K562 (cell line): Measurements from ENCODE around the gene TCF4. TPM values are rescaled to one million over a fixed set of nuclear protein-coding genes. Genes with fewer than 3 reads are reported as not detected.

Source experiments
- ATAC-seq: fragments of 200-7000 bp; cut with Tn5 transposase; 3 replicates; pipeline ENCODE4 v1.9.1; 2020; ENCODE audit warnings: moderate library complexity
- BruUV-seq: library from RNA; stranded (reverse); fragments of 400-500 nt; replicated peaks from 2 replicates; lab custom pipeline; 2021; lab: Mats Ljungman, UMichigan
- CTCF ChIA-PET: fragments of 300-600 bp; formaldehyde crosslinking; extraction: SDS; loops from one replicate; lab custom pipeline; 2021; ENCODE audit warnings: low intra/inter-chr PET ratio; lab: Yijun Ruan, JAX
- POLR2A ChIA-PET: fragments of 300-600, 350-650 bp; sonication (Branson Sonifier 250); formaldehyde crosslinking; extraction: SDS; loops from one replicate; lab custom pipeline; 2021; ENCODE audit warnings: antibody characterized with exemption, inconsistent platforms; lab: Yijun Ruan, JAX
- DNase-seq, 4 experiments: peaks; one replicate each; pipeline versions ENCODE4 v3.0.0 to v3.0.0-alpha.2; 2011 to 2018; ENCODE audit warnings: low spot score in 3 of 4, mixed read lengths in 3 of 4; ENCODE audit errors: extremely low read depth in 1 of 4
- FAIRE-seq: peaks from 2 replicates; lab custom pipeline; 2011; peaks lifted over from hg19 to GRCh38; lab: Jason Lieb, UNC
- H2AFZ ChIP-seq: 2 replicates; pipeline ENCODE4 v1.6.0; 2011; ENCODE audit warnings: low read depth, low read length, control low read depth, inconsistent platforms
- H3K27ac ChIP-seq: fragments of 200-600 bp; 3 replicates; pipeline ENCODE4 v1.8.0; 2011; ENCODE audit warnings: low read depth, mild to moderate bottlenecking, control low read depth, inconsistent platforms, low read length, moderate library complexity, mixed read lengths; ENCODE audit errors: extremely low read depth
- H3K27me3 ChIP-seq, 2 experiments: fragments of 300-600 bp in 1 of 2; 2 replicates in 1 of 2; 3 replicates in 1 of 2; pipeline versions ENCODE4 v1.6.0 to v1.8.0; 2011; ENCODE audit warnings: inconsistent platforms in 2 of 2, low read length in 2 of 2, mild to moderate bottlenecking in 1 of 2, mixed read lengths in 1 of 2, moderate library complexity in 1 of 2; ENCODE audit not compliant: control insufficient read depth in 2 of 2, insufficient read depth in 2 of 2
- H3K36me3 ChIP-seq: fragments of 300-600 bp; 3 replicates; pipeline ENCODE4 v1.8.0; 2011; ENCODE audit warnings: mild to moderate bottlenecking, low read length, inconsistent platforms; ENCODE audit not compliant: control insufficient read depth, insufficient read depth
- H3K4me1 ChIP-seq, 2 experiments: fragments of 200-600 bp in 1 of 2; replicated peaks in 1 of 2; 2 replicates in 1 of 2; 3 replicates in 1 of 2; pipeline versions ENCODE4 v1.5.1 to v1.8.0; 2011; ENCODE audit warnings: inconsistent platforms in 2 of 2, low read length in 2 of 2, mild to moderate bottlenecking in 1 of 2, mixed read lengths in 1 of 2, moderate library complexity in 1 of 2; ENCODE audit not compliant: control insufficient read depth in 2 of 2, insufficient read depth in 2 of 2
- H3K4me2 ChIP-seq: 2 replicates; pipeline ENCODE4 v1.6.1; 2011; ENCODE audit warnings: low read length, control low read depth, inconsistent platforms, mixed read lengths; ENCODE audit not compliant: insufficient read depth
- H3K4me3 ChIP-seq: fragments of 200-600 bp; sonication (generic), shearing (Covaris generic); 2 replicates; pipeline ENCODE4 v1.5.1; 2016; ENCODE audit warnings: control low read depth, inconsistent platforms
- H3K79me2 ChIP-seq: fragments of 200-600 bp; 3 replicates; pipeline ENCODE4 v1.8.0; 2011; ENCODE audit warnings: low read length, inconsistent platforms; ENCODE audit not compliant: control insufficient read depth, insufficient read depth
- H3K9ac ChIP-seq, 2 experiments: 2 replicates each; pipeline versions ENCODE4 v1.6.0 to v1.6.1; 2011; ENCODE audit warnings: low read depth in 2 of 2, low read length in 2 of 2, control low read depth in 1 of 2, inconsistent platforms in 1 of 2, mild to moderate bottlenecking in 1 of 2, mixed read lengths in 1 of 2; ENCODE audit not compliant: insufficient read depth in 1 of 2
- H3K9me1 ChIP-seq: one replicate; pipeline ENCODE4 v1.6.0; 2011; ENCODE audit warnings: inconsistent platforms, mild to moderate bottlenecking, low read length, moderate library complexity; ENCODE audit not compliant: control insufficient read depth, insufficient read depth
- H3K9me3 ChIP-seq: replicated peaks from 2 replicates; pipeline ENCODE4 v1.5.1; 2011; ENCODE audit warnings: low read depth, low read length, inconsistent platforms; ENCODE audit not compliant: control insufficient read depth, insufficient read depth
- H4K20me1 ChIP-seq: replicated peaks from 2 replicates; pipeline ENCODE4 v1.6.1; 2011; ENCODE audit warnings: low read length, inconsistent platforms, mixed read lengths; ENCODE audit not compliant: control insufficient read depth, insufficient read depth
- GABPA ChIP-seq: fragments of 200-800 bp; sonication (Bioruptor generic); conservative IDR thresholded peaks from 2 replicates; pipeline ENCODE4 v1.6.1; 2016; ENCODE audit warnings: low read depth, missing genetic modification characterization, missing compliant biosample characterization
- HEY1 ChIP-seq: fragments of 250-450 bp; sonication (Bioruptor Pico); IDR thresholded peaks from 2 replicates; pipeline ENCODE4 v1.5.0; 2020; ENCODE audit warnings: mild to moderate bottlenecking, moderate library complexity, borderline replicate concordance
- JUND ChIP-seq, 2 experiments: IDR thresholded peaks; 2 replicates in 1 of 2; 3 replicates in 1 of 2; pipeline ENCODE4 v1.6.1; 2011; ENCODE audit warnings: borderline replicate concordance in 2 of 2, low read depth in 2 of 2, low read length in 2 of 2, improper control_type of control experiment in 1 of 2, missing biosample characterization in 1 of 2, missing genetic modification characterization in 1 of 2, missing genetic modification reagents in 1 of 2
- RBM22 ChIP-seq: fragments of 200-400 bp; formaldehyde crosslinking; IDR thresholded peaks from 2 replicates; pipeline ENCODE4 v1.6.1; 2018; ENCODE audit warnings: low read length, low read depth; ENCODE audit not compliant: poor library complexity, severe bottlenecking
- RNF2 ChIP-seq: sonication (generic); IDR thresholded peaks from 2 replicates; pipeline ENCODE4 v1.6.1; 2016
- SPI1 ChIP-seq: IDR thresholded peaks from 2 replicates; pipeline ENCODE4 v1.6.1; 2011; ENCODE audit warnings: low read depth, low read length, control low read depth, borderline replicate concordance
- SUPT5H ChIP-seq: fragments of 450-650 bp; IDR thresholded peaks from 2 replicates; pipeline ENCODE4 v1.6.1; 2016
- TFAM ChIP-seq: fragments of 250-450 bp; sonication (Bioruptor Pico); conservative IDR thresholded peaks from 2 replicates; pipeline ENCODE4 v1.5.0; 2021; ENCODE audit warnings: mild to moderate bottlenecking, moderate library complexity
- WGBS: fragments of 100-300 bp; shearing (Covaris generic); methylation state at CpG from one replicate; pipeline ENCODE4 v1.1.6; 2016; ENCODE audit warnings: low coverage, mixed read lengths; ENCODE audit not compliant: insufficient coverage; ENCODE audit errors: missing lambda C conversion rate; 5-methylcytosine and 5-hydroxymethylcytosine counted together
- in situ Hi-C: fragments of 300-500 bp; cut with MboI; formaldehyde crosslinking; loops from 4 replicates; pipeline ENCODE4 v1.15.0; 2018; ENCODE audit warnings: inconsistent platforms, mixed read lengths
- intact Hi-C: fragments of 100-400 bp; cut with micrococcal nuclease; formaldehyde crosslinking; loops from 2 replicates; pipeline ENCODE4 v1.14.2; 2022
- polyA plus RNA-seq, 8 experiments: library from polyadenylated mRNA; depleted of rRNA in 4 of 8; stranded (reverse) in 5 of 8; unstranded in 3 of 8; fragments of >200 nt; fragmentation: Nextera tagmentation in 2 of 8; fragmentation: Illumina TruSeq in 1 of 8; extraction: Ambion mirVana in 2 of 8; extraction: Trizol in 1 of 8; gene quantifications; 2 replicates each; pipeline versions ENCODE4 v1.2.1 to v1.2.3, GENCODE V29; 2011 to 2014; ENCODE audit warnings: inconsistent platforms in 1 of 8, missing spikeins in 1 of 8
- total RNA-seq, 7 experiments: library from RNA; depleted of rRNA in 6 of 7; stranded (reverse); fragments of >200 nt in 6 of 7; fragmentation: Illumina TruSeq in 2 of 7; extraction: Trizol in 2 of 7; gene quantifications; 2 replicates each; pipeline versions ENCODE4 v1.2.1 to v1.2.3, GENCODE V29; 2011 to 2021; ENCODE audit warnings: low replicate concordance in 1 of 7

Gene TCF4
- total and polyA plus RNA-seq, 9 of the 15 experiments (the other 6 are each of a cell fraction or from before 2014, with no cell fraction given) = 4.8 to 24.7 (median 15.2) TPM

DNA sequence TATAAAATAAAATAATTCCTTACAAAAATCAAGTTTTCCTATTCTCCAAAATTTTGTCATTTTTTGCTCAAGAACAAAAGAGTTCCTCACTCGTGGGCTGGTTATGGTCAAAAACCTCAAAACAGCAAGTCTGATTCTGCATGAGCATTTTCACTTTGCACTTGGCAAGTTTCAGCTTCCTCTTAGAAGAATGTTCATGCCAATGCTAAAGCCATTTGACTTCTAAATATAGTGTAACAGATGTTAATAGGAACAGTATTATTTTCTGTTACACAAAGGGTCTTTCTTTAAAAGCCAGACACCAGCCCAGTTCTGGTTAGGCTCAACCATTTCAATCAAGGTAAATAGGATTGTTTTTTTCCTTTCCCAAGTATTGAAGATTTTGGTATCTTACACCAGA lies 367.5 kb downstream of the TCF4 start (continued):
- TF ChIP-seq RBM22 = no peak
- TF ChIP-seq HEY1 (CRISPR knock-in tag) = no peak
- no peak for TF ChIP-seq TFAM (CRISPR knock-in tag)

DNA sequence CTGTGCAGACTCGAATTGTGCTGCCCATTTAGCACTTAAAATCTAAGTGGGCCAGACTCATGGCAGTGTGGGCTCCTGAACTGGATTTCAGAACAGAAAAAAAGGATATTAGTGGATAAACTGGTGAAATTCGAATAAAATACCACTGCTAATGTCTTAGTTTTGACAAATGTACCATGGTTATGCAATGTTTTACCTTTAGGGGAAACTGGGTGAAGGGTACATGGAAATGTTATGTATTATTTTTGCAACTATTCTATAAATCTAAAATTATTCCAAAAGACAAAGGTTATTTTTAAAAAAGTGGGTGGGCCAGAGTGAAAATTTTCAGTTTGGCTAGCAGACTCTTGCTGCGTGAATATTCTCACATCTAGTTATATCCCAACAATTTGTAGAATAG lies 368.2 kb downstream of the TCF4 start:
- no peak for ATAC-seq
- no peaks in the 10 kb centered on the region for H3K9me1 ChIP-seq
- TF ChIP-seq SUPT5H (no peak), RNF2 (no peak), GABPA (no peak), JUND (IDR thresholded peaks at IDR 0.05; ENCODE audit: borderline replicate concordance, low read depth, low read length) (no peak), JUND (tag; IDR thresholded peaks at IDR 0.05; ENCODE audit: borderline replicate concordance, low read depth, low read length) (no peak), SPI1 (no peak)
- TF ChIP-seq, all 486 proteins: peak for 0
- Histone ChIP-seq H3K36me3 (no peaks in the 10 kb centered on the region), H3K4me3 (no peak overlapping the region), H2AFZ (no peak overlapping the region), H3K27me3 (peaks cover 0 to 4% of the 10 kb centered on the region in 2 experiments; a peak in 2 of 5 replicates), H3K27ac (no peak overlapping the region), H3K4me2 (no peak overlapping the region), H3K9me3 (no peaks in the 10 kb centered on the region), H3K79me2 (no peaks in the 10 kb centered on the region), H4K20me1 (no peaks in the 10 kb centered on the region), H3K4me1 (no peaks in the 10 kb centered on the region), H3K9ac (no peak overlapping the region)
- CTCF ChIA-PET = no interaction called here
- DNase-seq (no peak), FAIRE-seq (no peak)
- BruUV-seq = no TSS peak
- POLR2A ChIA-PET = no interaction called here
- in situ Hi-C loops = no loop called here
- 26% methylated on average over 3 of the region's 3 CpGs for WGBS
- intact Hi-C loops = no loop called here
